GM20431 (cell line): ENCODE data around the gene VPS25.
"Not testable (repeated sequence)": the region's sequence is repeated elsewhere in the genome, so short reads cannot be mapped to it uniquely, and the experiment has no call there.

ENCODE experiments used
- in situ Hi-C: fragments of 300-500 bp; cut with MseI, MboI; formaldehyde crosslinking; loops from one replicate; pipeline ENCODE4 v1.15.0; 2020; ENCODE audit warnings: low sequenced_read_pairs; ENCODE audit not compliant: unreplicated experiment

The VPS25 gene

GRCh38 chr17:42773290-42774035 is at the start of gene VPS25:
TSS of gene VPS25 (plus strand) at chr17:42773449. CDS start at chr17:42773476, 27 bp downstream.
- in situ Hi-C loops, result no loop called here

- in situ Hi-C loops, result no loop called here
These were observed 49.6 kb upstream of the VPS25 start for GRCh38 chr17:42723636-42724035.

GRCh38 chr17:42725143-42725542 is 48.1 kb upstream of the VPS25 start:
- in situ Hi-C loops, result no loop called here

- in situ Hi-C loops, result no loop called here
These were observed 32.5 kb upstream of the VPS25 start for GRCh38 chr17:42740699-42741098.

- in situ Hi-C loops, result not testable (repeated sequence)
These were observed 30.3 kb upstream of the VPS25 start for GRCh38 chr17:42742916-42743315.

GRCh38 chr17:42743595-42744282 is 29.5 kb upstream of the VPS25 start:
- in situ Hi-C loops, result no loop called here

GRCh38 chr17:42744283-42744805 is 28.9 kb upstream of the VPS25 start:
- in situ Hi-C loops, result no loop called here

GRCh38 chr17:42744806-42745617 is 28.2 kb upstream of the VPS25 start, which contains the start of gene EZH1:
TSS of gene EZH1 (minus strand) at chr17:42745040. CDS start at chr17:42728941, 16,099 bp downstream.
- in situ Hi-C loops, result no loop called here

GRCh38 chr17:42748202-42748907 is 24.9 kb upstream of the VPS25 start:
- in situ Hi-C loops, result no loop called here

GRCh38 chr17:42748908-42749798 is 24.1 kb upstream of the VPS25 start:
- in situ Hi-C loops, result no loop called here

GRCh38 chr17:42750739-42751344 is 22.4 kb upstream of the VPS25 start:
- in situ Hi-C loops, result no loop called here

- in situ Hi-C loops, result no loop called here
These were observed 21.6 kb upstream of the VPS25 start for GRCh38 chr17:42751628-42752027.

- in situ Hi-C loops, result no loop called here
These were observed 18.5 kb upstream of the VPS25 start for GRCh38 chr17:42754782-42755181.

GRCh38 chr17:42759982-42760651 is 13.1 kb upstream of the VPS25 start:
- in situ Hi-C loops, result loop anchor here (10.0 kb wide), 1 partner anchor 45 kb away; no protein-coding TSS in a partner anchor

- in situ Hi-C loops, result loop anchor here (10.0 kb wide), 1 partner anchor 46 kb away; no protein-coding TSS in a partner anchor
These were observed 12.3 kb upstream of the VPS25 start, which contains the start of gene RAMP2 for GRCh38 chr17:42760652-42761581. TSS of gene RAMP2 (plus strand) at chr17:42761227. CDS start at chr17:42761262, 35 bp downstream.

GRCh38 chr17:42761638-42762037 is 11.6 kb upstream of the VPS25 start:
- in situ Hi-C loops, result loop anchor here (10.0 kb wide), 1 partner anchor 47 kb away; no protein-coding TSS in a partner anchor
